Lower lobe of right lung (tissue), 2 donors: Measurements from ENCODE around the gene PDE7B. TPM values are rescaled to one million over a fixed set of nuclear protein-coding genes. Genes with fewer than 3 reads are reported as not detected.

Experiments used
- ATAC-seq, 2 donors: fragments of 200-7000 bp; cut with Tn5 transposase; one replicate each; pipeline ENCODE4 v1.9.1; 2020 to 2022; ENCODE audit warnings: mild to moderate bottlenecking in 2 of 2, moderate library complexity in 2 of 2
- DNase-seq: peaks from one replicate; pipeline ENCODE4 v3.0.0-alpha.2; 2020
- H3K27ac ChIP-seq: fragments of 200-600 bp; one replicate; pipeline ENCODE4 v1.8.0; 2022
- H3K27me3 ChIP-seq: fragments of 200-600 bp; one replicate; pipeline ENCODE4 v1.8.0; 2022; ENCODE audit warnings: low read depth
- H3K36me3 ChIP-seq: fragments of 200-600 bp; one replicate; pipeline ENCODE4 v1.8.0; 2022; ENCODE audit warnings: mild to moderate bottlenecking
- H3K4me1 ChIP-seq: fragments of 200-600 bp; one replicate; pipeline ENCODE4 v1.8.0; 2022
- H3K4me3 ChIP-seq: fragments of 200-600 bp; one replicate; pipeline ENCODE4 v1.8.0; 2022; ENCODE audit warnings: mild to moderate bottlenecking
- H3K9me3 ChIP-seq: fragments of 200-600 bp; one replicate; pipeline ENCODE4 v1.8.0; 2022
- intact Hi-C: fragments of 100-400 bp; cut with DNase I; formaldehyde crosslinking; loops from one replicate; pipeline ENCODE4 v1.11.0; 2022
- total RNA-seq: library from RNA; stranded (reverse); fragmentation: NEBNext Ultra II Directional; extraction: Animal tissue kit (Norgen Biotek cat#: 25700); gene quantifications from one replicate; pipeline ENCODE4 v1.2.1, GENCODE V29; 2021
- TF ChIP-seq, protein P1 (sequence below): fragments of 200-600 bp; IDR thresholded peaks from one replicate; pipeline ENCODE4 v1.8.0; 2022; ENCODE audit warnings: antibody characterized with exemption, mild to moderate bottlenecking
- donor health status: DM: no; HTN: yes; CAD: no; lungs with severe emphysema.

Gene PDE7B
- total RNA-seq, 1 donor from 2014 or later = 2.2 TPM

DNA sequence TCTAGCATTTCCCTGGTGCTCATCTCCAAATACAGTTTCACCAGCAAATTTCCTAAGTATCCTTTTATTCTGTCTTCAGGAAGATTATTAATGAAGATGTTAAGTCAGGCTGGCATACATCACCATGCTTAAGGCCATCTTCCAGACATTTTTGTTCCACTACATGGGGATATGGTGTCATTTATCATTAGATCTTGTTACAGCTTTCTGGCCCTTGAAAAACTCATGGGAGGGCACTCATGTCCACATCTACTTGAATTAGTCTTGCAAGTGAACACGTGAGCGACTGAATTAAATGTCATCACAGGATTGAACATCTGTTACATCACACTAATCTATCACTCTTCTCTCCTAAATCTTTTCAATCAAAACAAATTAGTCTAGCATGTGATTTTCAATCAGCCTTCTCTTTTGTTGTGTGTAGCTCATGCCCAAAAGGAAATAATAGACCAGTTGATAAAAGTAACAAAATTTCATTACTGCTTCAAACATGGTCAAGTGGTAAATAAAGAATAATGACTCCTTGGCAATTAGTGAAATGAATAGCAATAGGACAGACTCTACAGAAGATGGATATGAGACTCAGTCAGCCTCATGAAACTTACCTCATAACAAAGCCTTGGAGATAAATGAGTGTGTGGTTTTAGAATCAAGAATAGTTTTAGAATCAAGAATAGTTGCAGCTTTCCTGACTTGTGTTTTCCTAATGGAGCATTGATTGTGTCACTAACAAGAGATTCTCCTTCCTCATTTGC is 318.1 kb downstream of the PDE7B start:
- Histone ChIP-seq H3K27me3 (no peaks in the 10 kb centered on the region), H3K36me3 (peaks cover 4% of the 10 kb centered on the region), H3K4me3 (no peak overlapping the region), H3K9me3 (no peaks in the 10 kb centered on the region), H3K4me1 (no peaks in the 10 kb centered on the region), H3K27ac (no peak overlapping the region)
- ATAC-seq (no peak), DNase-seq (no peak)
- TF ChIP-seq, protein P1, sequence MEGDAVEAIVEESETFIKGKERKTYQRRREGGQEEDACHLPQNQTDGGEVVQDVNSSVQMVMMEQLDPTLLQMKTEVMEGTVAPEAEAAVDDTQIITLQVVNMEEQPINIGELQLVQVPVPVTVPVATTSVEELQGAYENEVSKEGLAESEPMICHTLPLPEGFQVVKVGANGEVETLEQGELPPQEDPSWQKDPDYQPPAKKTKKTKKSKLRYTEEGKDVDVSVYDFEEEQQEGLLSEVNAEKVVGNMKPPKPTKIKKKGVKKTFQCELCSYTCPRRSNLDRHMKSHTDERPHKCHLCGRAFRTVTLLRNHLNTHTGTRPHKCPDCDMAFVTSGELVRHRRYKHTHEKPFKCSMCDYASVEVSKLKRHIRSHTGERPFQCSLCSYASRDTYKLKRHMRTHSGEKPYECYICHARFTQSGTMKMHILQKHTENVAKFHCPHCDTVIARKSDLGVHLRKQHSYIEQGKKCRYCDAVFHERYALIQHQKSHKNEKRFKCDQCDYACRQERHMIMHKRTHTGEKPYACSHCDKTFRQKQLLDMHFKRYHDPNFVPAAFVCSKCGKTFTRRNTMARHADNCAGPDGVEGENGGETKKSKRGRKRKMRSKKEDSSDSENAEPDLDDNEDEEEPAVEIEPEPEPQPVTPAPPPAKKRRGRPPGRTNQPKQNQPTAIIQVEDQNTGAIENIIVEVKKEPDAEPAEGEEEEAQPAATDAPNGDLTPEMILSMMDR = no peak
- intact Hi-C loops = no loop called here

DNA sequence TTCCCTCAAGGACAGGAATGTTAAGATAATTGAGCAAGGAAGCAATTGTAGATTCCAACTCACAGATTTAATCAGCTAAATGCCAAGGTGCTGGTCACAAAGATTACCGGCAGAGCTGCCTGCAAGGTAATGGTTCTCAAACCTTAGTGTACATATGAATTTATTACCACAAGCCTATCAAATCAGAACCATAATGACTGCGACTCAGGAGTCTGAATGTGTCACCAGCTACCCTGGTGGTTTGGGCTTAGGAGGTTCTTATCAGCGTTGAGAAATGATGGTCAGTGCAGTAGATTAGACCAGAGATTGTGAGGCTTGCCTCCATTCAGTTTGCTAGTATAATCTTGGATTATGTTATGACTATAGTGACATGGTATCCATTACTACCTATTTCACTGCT is 319.7 kb downstream of the PDE7B start:
- Histone ChIP-seq H3K9me3 (no peaks in the 10 kb centered on the region), H3K4me1 (no peaks in the 10 kb centered on the region), H3K4me3 (no peak overlapping the region), H3K27me3 (no peaks in the 10 kb centered on the region), H3K36me3 (peaks cover under 1% of the 10 kb centered on the region), H3K27ac (no peak overlapping the region)
- ATAC-seq (no peak), DNase-seq (no peak)
- TF ChIP-seq, protein P1 = no peak
- intact Hi-C loops = no loop called here

DNA sequence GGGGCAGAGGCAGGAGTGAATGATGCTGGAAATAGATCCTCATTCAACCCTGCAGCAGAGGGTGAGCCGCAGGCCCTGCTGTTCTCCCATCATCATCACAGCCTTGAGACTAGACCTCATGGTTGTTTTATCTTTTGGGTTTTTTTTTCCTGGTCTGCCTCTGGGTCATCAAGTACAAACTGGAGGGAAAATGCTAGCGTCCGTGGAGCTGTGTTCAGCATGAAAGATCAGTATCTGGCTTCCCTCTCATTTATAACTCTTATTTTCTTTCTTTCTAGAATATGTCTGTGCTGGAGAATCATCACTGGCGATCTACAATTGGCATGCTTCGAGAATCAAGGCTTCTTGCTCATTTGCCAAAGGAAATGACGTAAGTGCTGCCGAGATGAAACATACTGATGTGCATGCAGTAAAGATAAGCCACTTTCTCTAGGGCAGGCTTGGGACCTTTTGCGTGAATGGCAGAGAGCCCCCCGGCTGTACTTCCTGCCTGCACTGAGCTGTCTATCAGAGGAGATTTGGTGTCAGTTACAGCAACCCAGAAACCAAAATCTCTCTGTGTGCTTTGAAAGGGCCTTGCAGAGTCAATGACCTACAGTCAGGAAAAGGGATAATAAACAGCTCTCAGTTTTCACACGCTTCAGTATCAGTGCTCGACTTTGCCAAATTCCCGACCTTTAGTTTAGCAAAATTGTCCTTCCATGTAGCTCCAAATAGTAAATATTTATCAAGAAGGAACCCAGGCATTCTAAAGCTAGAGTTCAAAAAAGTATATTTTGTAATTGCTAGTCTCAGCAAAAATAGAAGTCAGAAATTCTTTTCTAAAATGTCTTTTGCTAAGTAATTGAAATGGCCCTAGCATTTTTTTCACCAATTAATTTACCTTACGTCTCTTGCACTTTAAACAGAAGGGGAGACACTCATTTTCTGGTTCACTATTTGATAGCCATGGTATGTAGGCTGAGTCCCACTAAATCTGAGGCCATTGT is 322.3 kb downstream of the PDE7B start:
- DNase-seq = no peak
- Histone ChIP-seq H3K27me3 (no peaks in the 10 kb centered on the region), H3K9me3 (no peaks in the 10 kb centered on the region), H3K36me3 (no peaks in the 10 kb centered on the region), H3K4me3 (no peak overlapping the region), H3K4me1 (no peaks in the 10 kb centered on the region), H3K27ac (peak overlapping the region; percentile 40)
- TF ChIP-seq, protein P1 = no peak
- intact Hi-C loops = no loop called here
- ATAC-seq = peak; percentile 76 to 85

DNA sequence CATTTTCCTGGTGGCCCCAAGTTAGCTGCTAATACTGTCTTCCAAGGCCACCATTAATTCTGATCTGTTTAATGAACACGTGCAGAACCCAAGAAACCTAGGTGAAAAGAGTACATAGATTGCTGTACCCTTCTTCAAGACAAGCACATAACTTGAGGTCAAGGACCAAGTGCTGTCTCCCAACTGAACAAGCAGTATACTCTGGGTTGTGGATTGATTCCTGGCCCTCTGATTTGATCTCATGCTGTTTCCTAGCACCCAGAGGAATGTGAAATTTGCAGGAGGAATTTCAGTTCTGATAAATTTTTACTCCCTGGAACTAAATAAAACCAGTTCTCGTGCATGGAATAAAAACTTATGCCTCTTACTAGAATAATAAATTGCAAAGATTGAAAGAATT is 323.0 kb downstream of the PDE7B start:
- TF ChIP-seq, protein P1 = no peak
- intact Hi-C loops = no loop called here
- H3K27ac ChIP-seq = peak overlapping the region; percentile 40

DNA sequence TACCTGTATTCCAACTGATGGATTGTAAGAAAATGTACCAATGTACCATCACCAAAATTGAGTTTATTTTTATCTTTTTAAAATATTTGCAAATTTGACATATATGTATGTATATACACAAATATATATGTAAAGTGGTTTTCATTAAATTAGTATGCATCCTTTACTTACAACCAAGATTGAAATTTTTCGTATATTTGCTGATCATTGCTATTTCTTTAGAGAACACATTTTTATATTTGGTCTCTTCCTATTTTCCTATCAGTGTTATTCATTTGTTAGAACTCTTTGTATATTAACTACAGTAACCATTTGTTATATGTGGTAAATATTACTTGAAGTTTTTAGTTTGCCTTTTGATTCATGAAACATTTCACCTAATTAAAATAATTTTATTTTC is 324.4 kb downstream of the PDE7B start:
- TF ChIP-seq, protein P1 = no peak
- DNase-seq (no peak), ATAC-seq (no peak)
- no peaks in the 10 kb centered on the region for H3K9me3 ChIP-seq
- H3K4me3 ChIP-seq = no peak overlapping the region
- H3K27ac ChIP-seq = no peak overlapping the region
- no peaks in the 10 kb centered on the region for H3K27me3 ChIP-seq
- H3K4me1 ChIP-seq = peaks cover 3% of the 10 kb centered on the region
- no peaks in the 10 kb centered on the region for H3K36me3 ChIP-seq
- intact Hi-C loops = no loop called here

More for the DNA sequence above, 323.0 kb downstream of the PDE7B start:
- Histone ChIP-seq H3K36me3 (no peaks in the 10 kb centered on the region), H3K27me3 (no peaks in the 10 kb centered on the region), H3K4me1 (no peaks in the 10 kb centered on the region), H3K9me3 (no peaks in the 10 kb centered on the region), H3K4me3 (no peak overlapping the region)
- DNase-seq = no peak
- ATAC-seq = no peak
